Right cardiac atrium (tissue), 5 donors: Measurements from ENCODE around the gene CMIP. TPM values are rescaled to one million over a fixed set of nuclear protein-coding genes. Genes with fewer than 3 reads are reported as not detected.

Experiments used
- ATAC-seq, 2 donors: fragments of 200-7000 bp; cut with Tn5 transposase; one replicate each; pipeline versions ENCODE4 v1.8.0 to v1.9.1; 2020; ENCODE audit warnings: moderate library complexity in 2 of 2, mild to moderate bottlenecking in 1 of 2
- DNase-seq, 3 donors: peaks; one replicate each; pipeline ENCODE4 v3.0.0-alpha.2; 2020
- H3K27ac ChIP-seq: one replicate; pipeline ENCODE4 v1.5.1; 2013; ENCODE audit warnings: mild to moderate bottlenecking, low read length, control low read depth, moderate library complexity
- H3K27me3 ChIP-seq: one replicate; pipeline ENCODE4 v1.6.1; 2013; ENCODE audit not compliant: control insufficient read depth, insufficient read depth
- H3K4me1 ChIP-seq: one replicate; pipeline ENCODE4 v1.6.1; 2013; ENCODE audit warnings: low read length; ENCODE audit not compliant: control insufficient read depth, insufficient read depth
- H3K4me3 ChIP-seq: one replicate; pipeline ENCODE4 v1.5.1; 2013; ENCODE audit warnings: low read length, control low read depth
- H3K9me3 ChIP-seq: one replicate; pipeline ENCODE4 v1.6.1; 2013; ENCODE audit warnings: low read length; ENCODE audit not compliant: control insufficient read depth
- WGBS: extraction: QIAGEN DNeasy Blood & Tissue Kit; methylation state at CpG from one replicate; pipeline ENCODE4 v1.1.7; 2013; 5-methylcytosine and 5-hydroxymethylcytosine counted together
- intact Hi-C, 4 donors: fragments of 100-400 bp; cut with DNase I; formaldehyde crosslinking; loops; one replicate each; pipeline versions ENCODE4 v1.11.0 to v1.14.0; 2022 to 2023
- polyA plus RNA-seq: library from polyadenylated mRNA; stranded (reverse); fragments of 200-250 nt; gene quantifications from one replicate; pipeline ENCODE4 v1.2.3, GENCODE V29; 2013
- total RNA-seq, 4 donors: library from RNA; stranded (reverse); fragmentation: NEBNext Ultra II Directional; extraction: Animal tissue kit (Norgen Biotek cat#: 25700); gene quantifications; one replicate each; pipeline ENCODE4 v1.2.1, GENCODE V29; 2021
- donor health status: healthy with polysubstance abuse.
- donor health status: DM: no; HTN: yes; CAD: no.
- donor health status: DM: no; HTN: no; CAD: no.
- donor health status: DM: no; HTN: yes; CAD: no; lungs with severe emphysema.
- donor health status: DM: yes; HTN: yes; CAD: no.

Gene CMIP
- total and polyA plus RNA-seq, 5 donors: 9.0 to 29.0 (median 19.2) TPM

- no peak for ATAC-seq
- no peak for DNase-seq
- Histone ChIP-seq H3K4me3 (no peak overlapping the region), H3K27ac (no peak overlapping the region), H3K4me1 (no peaks in the 10 kb centered on the region), H3K9me3 (no peaks in the 10 kb centered on the region), H3K27me3 (no peaks in the 10 kb centered on the region)
- 75% methylated on average over 21 of the region's 21 CpGs for WGBS
- intact Hi-C loops: no loop called here
Measured at GRCh38 chr16:81709016-81709900, 264.6 kb downstream of the CMIP start.

- no peaks in the 10 kb centered on the region for H3K4me1 ChIP-seq
Measured at GRCh38 chr16:81710044-81710443, 265.4 kb downstream of the CMIP start.

GRCh38 chr16:81710596-81710995 is 266.0 kb downstream of the CMIP start:
- H3K27ac ChIP-seq: no peak overlapping the region

More at GRCh38 chr16:81710044-81710443, 265.4 kb downstream of the CMIP start:
- ATAC-seq (no peak), DNase-seq (no peak)
- no peak overlapping the region for H3K4me3 ChIP-seq
- no peaks in the 10 kb centered on the region for H3K9me3 ChIP-seq
- intact Hi-C loops: loop anchor here in 1 of 4 donors (10.0 kb wide), 1 partner anchor 75 kb away; no protein-coding TSS in a partner anchor
- no peaks in the 10 kb centered on the region for H3K27me3 ChIP-seq
- no peak overlapping the region for H3K27ac ChIP-seq
- WGBS: 93% methylated on average over 20 of the region's 20 CpGs

GRCh38 chr16:81711657-81712319 is 267.2 kb downstream of the CMIP start:
- Histone ChIP-seq H3K27me3 (no peaks in the 10 kb centered on the region), H3K27ac (no peak overlapping the region), H3K9me3 (no peaks in the 10 kb centered on the region), H3K4me1 (no peaks in the 10 kb centered on the region), H3K4me3 (no peak overlapping the region)
- ATAC-seq: peak in 1 of 2 donors; percentile 27
- DNase-seq: no peak
- 58% methylated on average over 21 of the region's 21 CpGs for WGBS
- intact Hi-C loops: loop anchor here in 1 of 4 donors (10.0 kb wide), 1 partner anchor 77 kb away; no protein-coding TSS in a partner anchor

More at GRCh38 chr16:81710596-81710995, 266.0 kb downstream of the CMIP start:
- WGBS: 77% methylated on average over 12 of the region's 12 CpGs
- Histone ChIP-seq H3K9me3 (no peaks in the 10 kb centered on the region), H3K4me1 (no peaks in the 10 kb centered on the region), H3K4me3 (no peak overlapping the region), H3K27me3 (no peaks in the 10 kb centered on the region)
- intact Hi-C loops: loop anchor here in 1 of 4 donors (10.0 kb wide), 1 partner anchor 76 kb away; no protein-coding TSS in a partner anchor
- no peak for ATAC-seq
- no peak for DNase-seq

- ATAC-seq: peak in 1 of 2 donors; percentile 3
- no peak for DNase-seq
- no peaks in the 10 kb centered on the region for H3K9me3 ChIP-seq
- intact Hi-C loops: loop anchor here in 1 of 4 donors (10.0 kb wide), 1 partner anchor 78 kb away; no protein-coding TSS in a partner anchor
- H3K4me1 ChIP-seq: no peaks in the 10 kb centered on the region
- 75% methylated on average over 7 of the region's 7 CpGs for WGBS
- no peak overlapping the region for H3K27ac ChIP-seq
- H3K4me3 ChIP-seq: no peak overlapping the region
- no peaks in the 10 kb centered on the region for H3K27me3 ChIP-seq
Measured at GRCh38 chr16:81712681-81713080, 268.1 kb downstream of the CMIP start.

- H3K27ac ChIP-seq: no peak overlapping the region
Measured at GRCh38 chr16:81713295-81713772, 268.7 kb downstream of the CMIP start.

GRCh38 chr16:81713796-81714195 is 269.2 kb downstream of the CMIP start:
- Histone ChIP-seq H3K27ac (no peak overlapping the region), H3K27me3 (no peaks in the 10 kb centered on the region), H3K9me3 (no peaks in the 10 kb centered on the region), H3K4me3 (no peak overlapping the region), H3K4me1 (peaks cover 4% of the 10 kb centered on the region)
- intact Hi-C loops: loop anchor here in 1 of 4 donors (10.0 kb wide), 1 partner anchor 79 kb away; no protein-coding TSS in a partner anchor
- WGBS: 90% methylated on average over 11 of the region's 11 CpGs
- ATAC-seq (no peak), DNase-seq (no peak)

More at GRCh38 chr16:81713295-81713772, 268.7 kb downstream of the CMIP start:
- 86% methylated on average over 16 of the region's 16 CpGs for WGBS
- Histone ChIP-seq H3K4me1 (no peaks in the 10 kb centered on the region), H3K27me3 (no peaks in the 10 kb centered on the region), H3K4me3 (no peak overlapping the region), H3K9me3 (no peaks in the 10 kb centered on the region)
- DNase-seq (no peak), ATAC-seq (peak in 1 of 2 donors; percentile 12)
- intact Hi-C loops: loop anchor here in 1 of 4 donors (10.0 kb wide), 1 partner anchor 79 kb away; no protein-coding TSS in a partner anchor

- no peak overlapping the region for H3K27ac ChIP-seq
- H3K27me3 ChIP-seq: no peaks in the 10 kb centered on the region
- H3K9me3 ChIP-seq: no peaks in the 10 kb centered on the region
- WGBS: 93% methylated on average over 7 of the region's 7 CpGs
- DNase-seq (no peak), ATAC-seq (no peak)
- H3K4me1 ChIP-seq: peaks cover 4% of the 10 kb centered on the region
- H3K4me3 ChIP-seq: no peak overlapping the region
- intact Hi-C loops: loop anchor here in 1 of 4 donors (10.0 kb wide), 1 partner anchor 80 kb away; no protein-coding TSS in a partner anchor
Measured at GRCh38 chr16:81714583-81714982, 270.0 kb downstream of the CMIP start.

- peaks cover 4% of the 10 kb centered on the region for H3K4me1 ChIP-seq
- 70% methylated on average over 11 of the region's 11 CpGs for WGBS
- intact Hi-C loops: loop anchor here in 1 of 4 donors (10.0 kb wide), 1 partner anchor 81 kb away; no protein-coding TSS in a partner anchor
Measured at GRCh38 chr16:81715358-81716196, 271.0 kb downstream of the CMIP start.

More at GRCh38 chr16:81715358-81716196, 271.0 kb downstream of the CMIP start:
- H3K27me3 ChIP-seq: no peaks in the 10 kb centered on the region
- H3K9me3 ChIP-seq: no peaks in the 10 kb centered on the region
- no peak overlapping the region for H3K4me3 ChIP-seq
- no peak overlapping the region for H3K27ac ChIP-seq
- no peak for ATAC-seq
- DNase-seq: no peak
